HEK293 (cell line): ENCODE measurements around the gene HMCN1.

Experiments used
- CTCF ChIP-seq: fragments of 450-650 bp; formaldehyde crosslinking; IDR thresholded peaks from 2 replicates; pipeline ENCODE4 v1.5.1; 2016; ENCODE audit warnings: missing biosample characterization, missing genetic modification characterization
- ZBTB10 ChIP-seq: fragments of 450-650 bp; formaldehyde crosslinking; IDR thresholded peaks from 2 replicates; pipeline ENCODE4 v1.5.1; 2016; ENCODE audit warnings: missing biosample characterization, missing genetic modification characterization
- ZBTB48 ChIP-seq: fragments of 450-650 bp; formaldehyde crosslinking; IDR thresholded peaks from 2 replicates; pipeline ENCODE4 v1.5.1; 2016; ENCODE audit warnings: missing biosample characterization, missing genetic modification characterization
- ZBTB7A ChIP-seq: fragments of 450-650 bp; formaldehyde crosslinking; IDR thresholded peaks from 2 replicates; pipeline ENCODE4 v1.5.1; 2016; ENCODE audit warnings: low read depth, missing biosample characterization, missing genetic modification characterization
- ZNF138 ChIP-seq: fragments of 450-650 bp; formaldehyde crosslinking; IDR thresholded peaks from 2 replicates; pipeline ENCODE4 v1.5.1; 2016; ENCODE audit warnings: missing biosample characterization, missing genetic modification characterization, borderline replicate concordance
- ZNF707 ChIP-seq: fragments of 450-650 bp; formaldehyde crosslinking; IDR thresholded peaks from 2 replicates; pipeline ENCODE4 v1.5.1; 2016; ENCODE audit warnings: missing biosample characterization, missing genetic modification characterization
- ZNF76 ChIP-seq: fragments of 450-650 bp; formaldehyde crosslinking; IDR thresholded peaks from 2 replicates; pipeline ENCODE4; 2016; ENCODE audit warnings: low read depth, missing biosample characterization, missing genetic modification characterization, borderline replicate concordance
- TF ChIP-seq, protein P1 (sequence below): fragments of 450-650 bp; formaldehyde crosslinking; IDR thresholded peaks from 2 replicates; pipeline ENCODE4 v1.5.1; 2017; ENCODE audit warnings: missing biosample characterization, missing genetic modification characterization

- TF ChIP-seq ZBTB48 (tag by site-specific recombination) (no peak), CTCF (tag by site-specific recombination) (no peak), ZNF76 (tag by site-specific recombination) (no peak), ZBTB7A (tag by site-specific recombination) (no peak), ZNF707 (tag by site-specific recombination) (no peak), ZNF138 (tag by site-specific recombination) (no peak), ZBTB10 (tag by site-specific recombination) (no peak)
- TF ChIP-seq, protein P1, sequence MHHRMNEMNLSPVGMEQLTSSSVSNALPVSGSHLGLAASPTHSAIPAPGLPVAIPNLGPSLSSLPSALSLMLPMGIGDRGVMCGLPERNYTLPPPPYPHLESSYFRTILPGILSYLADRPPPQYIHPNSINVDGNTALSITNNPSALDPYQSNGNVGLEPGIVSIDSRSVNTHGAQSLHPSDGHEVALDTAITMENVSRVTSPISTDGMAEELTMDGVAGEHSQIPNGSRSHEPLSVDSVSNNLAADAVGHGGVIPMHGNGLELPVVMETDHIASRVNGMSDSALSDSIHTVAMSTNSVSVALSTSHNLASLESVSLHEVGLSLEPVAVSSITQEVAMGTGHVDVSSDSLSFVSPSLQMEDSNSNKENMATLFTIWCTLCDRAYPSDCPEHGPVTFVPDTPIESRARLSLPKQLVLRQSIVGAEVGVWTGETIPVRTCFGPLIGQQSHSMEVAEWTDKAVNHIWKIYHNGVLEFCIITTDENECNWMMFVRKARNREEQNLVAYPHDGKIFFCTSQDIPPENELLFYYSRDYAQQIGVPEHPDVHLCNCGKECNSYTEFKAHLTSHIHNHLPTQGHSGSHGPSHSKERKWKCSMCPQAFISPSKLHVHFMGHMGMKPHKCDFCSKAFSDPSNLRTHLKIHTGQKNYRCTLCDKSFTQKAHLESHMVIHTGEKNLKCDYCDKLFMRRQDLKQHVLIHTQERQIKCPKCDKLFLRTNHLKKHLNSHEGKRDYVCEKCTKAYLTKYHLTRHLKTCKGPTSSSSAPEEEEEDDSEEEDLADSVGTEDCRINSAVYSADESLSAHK (tag by site-specific recombination): no peak
Observed at GRCh38 chr1:186146974-186147373, 412.8 kb downstream of the HMCN1 start.
